LoVo (cell line): Measurements from ENCODE around the gene EIPR1.

Experiments used
- DNase-seq: peaks from one replicate; pipeline ENCODE4 v3.0.0-alpha.2; 2016; ENCODE audit warnings: low spot score

EIPR1 gene

DNA sequence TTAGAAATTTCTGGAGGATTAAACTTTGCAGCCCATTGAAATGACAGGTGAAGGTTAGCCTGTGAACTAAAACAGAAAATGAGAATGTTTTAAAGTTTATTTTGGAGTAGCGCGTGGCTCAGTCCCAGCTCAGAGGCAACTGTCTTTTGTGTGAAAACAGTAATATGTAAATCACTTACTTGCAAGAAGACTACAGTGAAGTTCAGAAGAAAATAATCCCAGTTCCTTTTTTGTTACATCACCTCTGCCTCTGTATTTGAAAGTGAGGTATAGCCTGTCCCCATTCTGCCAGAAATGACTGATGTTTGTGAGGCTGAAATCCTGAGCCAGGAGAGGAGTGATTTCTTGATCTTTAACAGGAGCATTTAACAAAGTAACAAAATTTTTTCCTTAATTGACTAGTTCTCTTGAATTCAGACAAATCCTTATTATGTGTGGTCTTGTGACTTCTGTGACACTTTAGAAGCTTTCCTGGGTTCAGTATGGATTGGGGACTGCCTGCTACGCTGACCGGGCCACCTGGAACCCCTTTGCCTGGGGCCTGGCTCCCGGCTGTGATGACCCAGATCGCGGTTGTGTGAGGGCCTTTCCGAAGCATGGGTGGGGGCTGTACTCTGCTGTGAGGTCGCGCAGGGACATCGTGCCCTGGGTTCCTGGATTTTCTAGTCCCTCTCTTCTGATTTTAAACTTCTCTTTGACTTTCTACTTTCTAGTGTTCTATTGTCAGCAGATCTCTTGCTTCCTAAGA lies 26.1 kb upstream of the EIPR1 start:
- no peak for DNase-seq

DNA sequence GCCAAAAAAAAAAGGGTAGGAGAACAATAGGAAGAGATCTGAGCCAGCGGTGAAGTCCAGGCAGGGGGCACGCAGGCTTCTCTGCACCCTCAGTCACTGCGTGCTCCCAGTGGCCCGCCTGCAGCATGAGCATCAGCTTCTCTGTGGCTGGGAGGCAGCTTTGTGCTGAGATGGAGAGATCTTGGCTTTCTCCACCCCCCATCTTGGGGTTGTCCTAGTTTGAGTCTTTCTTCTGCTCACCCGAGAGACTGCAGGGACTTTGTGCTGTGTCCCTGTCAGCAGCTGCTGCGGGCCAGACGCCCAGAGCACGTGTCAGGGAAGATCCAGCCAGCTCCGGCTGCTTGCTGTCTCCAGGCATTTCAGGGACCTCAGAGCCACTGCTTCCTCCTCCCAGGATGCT lies 22.2 kb upstream of the EIPR1 start:
- no peak for DNase-seq

- no peak for DNase-seq
These were observed 21.8 kb upstream of the EIPR1 start for GRCh38 chr2:3399381-3399780.

- DNase-seq: no peak
These were observed 21.2 kb upstream of the EIPR1 start for GRCh38 chr2:3398857-3399256.

DNA sequence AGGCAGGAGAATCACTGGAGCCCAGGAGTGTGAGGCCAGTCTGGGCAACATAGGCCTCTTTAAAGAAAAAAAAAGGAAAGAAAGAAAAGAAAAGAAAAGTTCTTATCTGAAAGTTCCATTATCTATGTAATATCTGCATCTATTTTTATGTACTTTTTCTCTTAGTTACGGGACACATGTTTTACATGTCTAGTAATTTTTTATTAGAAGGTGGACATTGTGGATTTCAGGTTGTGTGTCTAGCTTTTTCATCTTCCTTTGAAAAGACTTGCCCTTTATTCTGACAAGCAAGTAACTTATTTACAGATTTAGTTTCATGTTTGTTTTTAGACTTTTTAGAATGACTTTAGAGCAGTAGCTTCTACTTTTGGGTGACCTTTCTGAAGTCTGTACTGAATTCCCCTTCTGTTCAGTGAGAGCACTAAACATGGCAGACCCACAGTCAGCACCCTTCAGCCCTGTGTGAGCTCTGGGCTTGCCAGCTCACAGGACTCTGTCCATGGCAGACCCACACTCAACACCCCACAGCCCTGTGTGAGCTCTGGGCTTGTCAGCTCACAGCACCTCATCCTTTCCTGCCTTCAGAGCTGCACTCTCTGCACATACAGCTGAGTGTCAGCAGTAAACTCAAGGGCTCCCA lies 19.4 kb upstream of the EIPR1 start:
- no peak for DNase-seq

- DNase-seq: no peak
These were observed 14.6 kb upstream of the EIPR1 start for GRCh38 chr2:3392216-3392615.

DNA sequence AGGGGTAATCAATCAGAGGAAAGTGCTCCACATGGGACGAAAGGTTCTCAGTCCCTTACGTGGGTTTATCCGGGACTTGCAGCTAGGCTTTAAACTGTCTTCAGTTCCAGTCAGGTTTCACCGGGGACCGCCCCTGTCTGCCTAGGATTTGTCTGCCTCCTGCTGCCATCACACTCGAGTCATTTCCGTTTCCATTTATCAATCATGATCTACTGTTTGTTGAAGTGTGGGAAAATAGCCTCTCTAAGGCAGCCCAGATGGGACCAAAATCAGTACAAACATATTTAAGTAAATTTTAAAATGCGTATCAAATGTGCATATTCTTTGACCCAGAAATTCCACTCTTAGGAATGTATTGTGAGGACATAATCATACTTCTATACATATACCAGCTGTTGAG lies 12.4 kb upstream of the EIPR1 start:
- no peak for DNase-seq

- no peak for DNase-seq
These were observed 11.6 kb upstream of the EIPR1 start for GRCh38 chr2:3389193-3389592.

- no peak for DNase-seq
These were observed 10.8 kb upstream of the EIPR1 start for GRCh38 chr2:3388412-3388738.

DNA sequence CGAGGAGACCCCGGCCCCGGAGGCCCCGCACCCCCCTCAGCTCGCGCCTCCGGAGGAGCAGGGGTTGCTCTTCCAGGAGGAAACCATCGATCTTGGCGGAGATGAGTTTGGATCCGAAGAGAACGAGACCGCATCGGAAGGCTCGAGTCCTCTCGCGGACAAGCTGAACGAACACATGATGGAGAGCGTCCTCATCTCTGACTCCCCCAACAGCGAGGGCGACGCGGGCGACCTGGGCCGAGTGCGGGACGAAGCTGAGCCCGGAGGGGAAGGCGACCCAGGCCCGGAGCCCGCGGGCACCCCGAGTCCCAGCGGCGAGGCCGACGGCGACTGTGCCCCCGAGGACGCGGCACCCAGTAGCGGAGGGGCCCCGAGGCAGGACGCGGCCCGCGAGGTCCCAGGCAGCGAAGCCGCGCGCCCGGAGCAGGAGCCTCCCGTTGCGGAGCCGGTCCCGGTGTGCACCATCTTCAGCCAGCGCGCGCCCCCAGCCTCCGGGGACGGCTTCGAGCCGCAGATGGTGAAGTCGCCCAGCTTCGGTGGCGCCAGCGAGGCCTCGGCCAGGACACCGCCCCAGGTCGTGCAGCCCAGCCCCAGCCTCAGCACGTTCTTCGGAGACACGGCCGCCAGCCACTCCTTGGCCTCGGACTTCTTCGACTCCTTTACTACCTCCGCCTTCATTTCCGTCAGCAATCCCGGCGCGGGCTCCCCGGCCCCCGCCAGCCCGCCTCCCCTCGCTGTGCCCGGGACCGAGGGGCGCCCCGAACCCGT lies 10.2 kb upstream of the EIPR1 start:
- no peak for DNase-seq

GRCh38 chr2:3387011-3387410 lies 9.4 kb upstream of the EIPR1 start:
- DNase-seq: no peak

DNA sequence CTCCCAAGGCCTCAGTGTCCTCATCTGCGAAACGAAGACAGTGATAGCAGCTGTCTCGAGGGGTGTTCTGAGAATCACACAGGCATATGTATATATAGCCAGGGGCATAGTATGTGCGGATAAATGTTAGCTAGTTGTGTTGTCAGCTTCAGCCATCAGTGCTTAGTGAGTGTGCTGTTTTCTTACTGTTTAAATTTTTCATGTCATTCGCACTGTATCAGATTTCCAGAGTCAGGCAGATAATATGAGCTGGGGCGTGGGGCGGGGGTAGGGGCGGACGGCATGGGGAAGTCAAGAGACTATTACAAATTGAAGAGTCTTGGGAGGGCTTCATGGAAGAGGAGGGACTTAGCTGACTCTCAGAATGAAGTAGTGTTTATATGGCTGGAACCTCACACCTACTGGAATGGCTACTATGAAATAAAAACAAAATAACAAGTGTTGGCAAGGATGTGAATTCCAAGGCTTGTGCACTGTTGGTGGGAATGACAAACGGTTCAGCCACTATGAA lies 8.9 kb upstream of the EIPR1 start:
- no peak for DNase-seq

- DNase-seq: peak; percentile 94
These were observed 2.3 kb upstream of the EIPR1 start, which contains the start of gene TRAPPC12 for GRCh38 chr2:3379647-3380534. Gene TRAPPC12, plus strand, starts transcription at chr2:3379694. Its CDS starts 7,930 bp downstream, at chr2:3387624.

DNA sequence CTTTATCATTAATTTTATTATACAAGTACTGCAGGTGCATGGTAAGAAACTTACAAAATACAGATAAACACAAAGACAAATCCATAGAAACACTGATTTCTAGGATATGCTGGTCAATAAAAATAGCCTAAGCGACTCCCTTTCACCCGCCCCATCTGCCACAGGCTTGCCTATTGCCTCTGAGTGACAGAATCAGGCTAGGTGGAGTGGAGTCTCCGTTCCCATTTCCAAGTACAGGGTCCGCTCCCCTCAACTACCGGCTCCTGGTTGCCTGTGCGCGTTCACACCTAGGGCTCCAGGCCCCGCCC lies 1.7 kb upstream of the EIPR1 start:
- no peak for DNase-seq

GRCh38 chr2:3377279-3377611 lies 373 bp downstream of the EIPR1 start:
- DNase-seq: peak; percentile 48

DNA sequence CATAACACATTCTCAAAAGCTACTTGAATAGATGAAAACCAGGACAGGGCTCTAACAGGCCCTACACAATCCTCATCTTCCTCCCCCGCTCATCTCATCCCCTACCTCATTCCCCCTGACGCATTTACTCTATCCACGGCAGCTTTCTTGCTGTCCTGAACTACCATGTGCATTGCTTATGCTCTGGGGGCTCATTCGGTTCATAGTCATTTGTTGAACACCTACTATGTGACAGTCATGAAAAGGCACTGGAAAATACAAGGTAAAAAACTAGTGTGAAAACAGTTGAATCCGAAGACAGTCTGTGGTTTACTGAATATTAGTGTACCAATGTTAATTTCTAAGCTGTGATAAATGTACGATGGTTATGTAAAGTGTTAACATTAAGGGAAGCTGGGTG lies 797 bp downstream of the EIPR1 start:
- no peak for DNase-seq

DNA sequence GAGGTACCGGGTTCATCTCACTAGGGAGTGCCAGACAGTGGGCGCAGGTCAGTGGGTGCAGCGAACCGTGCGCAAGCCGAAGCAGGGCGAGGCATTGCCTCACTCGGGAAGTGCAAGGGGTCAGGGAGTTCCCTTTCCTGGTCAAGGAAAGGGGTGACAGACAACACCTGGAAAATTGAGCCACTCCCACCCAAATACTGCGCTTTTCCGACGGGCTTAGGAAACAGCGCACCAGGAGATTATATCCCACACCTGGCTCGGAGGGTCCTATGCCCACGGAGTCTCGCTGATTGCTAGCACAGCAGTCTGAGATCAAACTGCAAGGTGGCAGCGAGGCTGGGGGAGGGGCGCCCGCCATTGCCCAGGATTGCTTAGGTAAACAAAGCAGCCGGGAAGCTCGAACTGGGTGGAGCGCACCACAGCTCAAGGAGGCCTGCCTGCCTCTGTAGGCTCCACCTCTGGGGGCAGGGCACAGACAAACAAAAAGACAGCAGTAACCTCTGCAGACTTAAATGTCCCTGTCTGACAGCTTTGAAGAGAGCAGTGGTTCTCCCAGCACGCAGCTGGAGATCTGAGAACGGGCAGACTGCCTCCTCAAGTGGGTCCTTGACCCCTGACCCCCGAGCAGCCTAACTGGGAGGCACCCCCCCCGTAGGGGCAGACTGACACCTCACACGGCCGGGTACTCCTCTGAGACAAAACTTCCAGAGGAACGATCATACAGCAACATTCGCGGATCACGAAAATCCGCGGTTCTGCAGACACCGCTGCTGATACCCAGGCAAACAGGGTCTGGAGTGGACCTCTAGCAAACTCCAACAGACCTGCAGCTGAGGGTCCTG lies 8.1 kb downstream of the EIPR1 start:
- DNase-seq: peak; percentile 21

GRCh38 chr2:3368261-3368722 lies 9.3 kb downstream of the EIPR1 start:
- no peak for DNase-seq

DNA sequence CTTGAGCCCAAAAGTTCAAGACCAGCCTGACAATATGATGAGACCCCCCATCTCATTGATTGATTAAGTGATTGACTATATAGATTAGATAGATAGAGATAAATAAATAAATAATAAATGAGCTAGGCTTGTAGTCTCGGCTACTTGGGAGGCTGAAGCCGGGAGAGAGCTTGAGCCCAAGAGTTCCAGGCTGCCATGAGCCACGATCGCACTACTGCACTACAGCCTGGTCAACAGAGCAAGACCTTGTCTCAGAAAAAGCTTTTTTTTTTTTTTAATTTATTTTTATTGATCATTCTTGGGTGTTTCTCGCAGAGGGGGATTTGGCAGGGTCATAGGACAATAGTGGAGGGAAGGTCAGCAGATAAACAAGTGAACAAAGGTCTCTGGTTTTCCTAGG lies 12.4 kb downstream of the EIPR1 start:
- no peak for DNase-seq

GRCh38 chr2:3361518-3362389 lies 15.9 kb downstream of the EIPR1 start:
- no peak for DNase-seq
